Osteocyte (in vitro differentiated cells): ENCODE results near the gene EFCAB11. TPM values are rescaled to one million over a fixed set of nuclear protein-coding genes. Genes with fewer than 3 reads are reported as not detected.

Source experiments
- DNase-seq: peaks from one replicate; pipeline ENCODE4 v3.0.0; 2021; ENCODE audit warnings: mixed read lengths; ENCODE audit not compliant: unreplicated experiment; ENCODE audit errors: extremely low spot score
- H3K27ac Mint-ChIP-seq: one replicate; pipeline ENCODE4 v1.8.0; 2021; ENCODE audit warnings: mild to moderate bottlenecking, mixed read lengths; ENCODE audit not compliant: unreplicated experiment
- H3K27me3 Mint-ChIP-seq: one replicate; pipeline ENCODE4 v1.8.0; 2021; ENCODE audit warnings: mixed read lengths; ENCODE audit not compliant: unreplicated experiment
- H3K36me3 Mint-ChIP-seq: one replicate; pipeline ENCODE4 v1.8.0; 2021; ENCODE audit warnings: mixed read lengths; ENCODE audit not compliant: unreplicated experiment
- H3K4me1 Mint-ChIP-seq: one replicate; pipeline ENCODE4 v1.8.0; 2021; ENCODE audit warnings: mixed read lengths; ENCODE audit not compliant: unreplicated experiment
- H3K4me3 Mint-ChIP-seq: one replicate; pipeline ENCODE4 v1.8.0; 2021; ENCODE audit warnings: mild to moderate bottlenecking, moderate library complexity, mixed read lengths; ENCODE audit not compliant: unreplicated experiment
- H3K9me3 Mint-ChIP-seq: one replicate; pipeline ENCODE4 v1.8.0; 2021; ENCODE audit warnings: mixed read lengths; ENCODE audit not compliant: unreplicated experiment
- CTCF ChIP-seq: fragments of 200-600 bp; sonication (generic); IDR thresholded peaks from 2 replicates; pipeline ENCODE4 v1.5.0; 2021; ENCODE audit warnings: antibody characterized with exemption, mild to moderate bottlenecking, moderate library complexity
- total RNA-seq: library from RNA; stranded (reverse); gene quantifications from 2 replicates; pipeline ENCODE4 v1.2.1, GENCODE V29; 2021

EFCAB11 gene
- total RNA-seq, 1 donor from 2014 or later = 8.7 TPM

GRCh38 chr14:89921346-89921745, 33.2 kb downstream of the EFCAB11 start:
- H3K27ac Mint-ChIP-seq = peak overlapping the region; percentile 80
- no peak for TF ChIP-seq CTCF
- H3K36me3 Mint-ChIP-seq = peaks cover 3% of the 10 kb centered on the region
- H3K4me1 Mint-ChIP-seq = peaks cover 24% of the 10 kb centered on the region
- no peaks in the 10 kb centered on the region for H3K27me3 Mint-ChIP-seq
- no peaks in the 10 kb centered on the region for H3K9me3 Mint-ChIP-seq
- no peak overlapping the region for H3K4me3 Mint-ChIP-seq
- no peak for DNase-seq

- Mint-ChIP-seq H3K4me3 (no peak overlapping the region), H3K9me3 (no peaks in the 10 kb centered on the region), H3K27ac (peak overlapping the region; percentile 15), H3K36me3 (peaks cover 3% of the 10 kb centered on the region), H3K4me1 (peaks cover 30% of the 10 kb centered on the region), H3K27me3 (no peaks in the 10 kb centered on the region)
- DNase-seq = no peak
- no peak for TF ChIP-seq CTCF
Observed at GRCh38 chr14:89920056-89920455, 34.5 kb downstream of the EFCAB11 start.

GRCh38 chr14:89918721-89919120, 35.8 kb downstream of the EFCAB11 start:
- no peak for DNase-seq
- Mint-ChIP-seq H3K9me3 (no peaks in the 10 kb centered on the region), H3K27me3 (no peaks in the 10 kb centered on the region), H3K4me1 (peaks cover 34% of the 10 kb centered on the region), H3K27ac (peak overlapping the region; percentile 23), H3K4me3 (no peak overlapping the region), H3K36me3 (no peaks in the 10 kb centered on the region)
- TF ChIP-seq CTCF = no peak

GRCh38 chr14:89915114-89915878, 39.2 kb downstream of the EFCAB11 start:
- Mint-ChIP-seq H3K4me1 (peaks cover 48% of the 10 kb centered on the region), H3K36me3 (no peaks in the 10 kb centered on the region), H3K27me3 (no peaks in the 10 kb centered on the region), H3K27ac (peak overlapping the region; percentile 48), H3K4me3 (no peak overlapping the region), H3K9me3 (no peaks in the 10 kb centered on the region)
- DNase-seq = no peak
- peak; percentile 97 for TF ChIP-seq CTCF

- TF ChIP-seq CTCF = no peak
- H3K27me3 Mint-ChIP-seq = no peaks in the 10 kb centered on the region
- H3K4me3 Mint-ChIP-seq = no peak overlapping the region
- no peak for DNase-seq
- H3K36me3 Mint-ChIP-seq = no peaks in the 10 kb centered on the region
- peaks cover 58% of the 10 kb centered on the region for H3K4me1 Mint-ChIP-seq
- peak overlapping the region; percentile 97 for H3K27ac Mint-ChIP-seq
- H3K9me3 Mint-ChIP-seq = no peaks in the 10 kb centered on the region
Observed at GRCh38 chr14:89912667-89913211, 41.8 kb downstream of the EFCAB11 start.
